GM19240 (cell line): Measurements from ENCODE around the gene GADD45A.

Source experiments
- DNase-seq: peaks from one replicate; pipeline ENCODE4 v3.0.0; 2011; ENCODE audit warnings: low spot score; ENCODE audit not compliant: insufficient read length

Gene GADD45A

GRCh38 chr1:67668660-67669059, 16.3 kb upstream of the GADD45A start:
- DNase-seq: no peak

GRCh38 chr1:67672260-67672803, 12.7 kb upstream of the GADD45A start:
- DNase-seq: no peak

- no peak for DNase-seq
Measured at GRCh38 chr1:67673468-67674201, 11.4 kb upstream of the GADD45A start.

GRCh38 chr1:67674260-67675011, 10.6 kb upstream of the GADD45A start:
- DNase-seq: no peak

- DNase-seq: no peak
Measured at GRCh38 chr1:67675800-67676199, 9.2 kb upstream of the GADD45A start.

- DNase-seq: no peak
Measured at GRCh38 chr1:67676287-67676686, 8.7 kb upstream of the GADD45A start.

GRCh38 chr1:67676946-67677345, 8.1 kb upstream of the GADD45A start:
- DNase-seq: no peak

- DNase-seq: no peak
Measured at GRCh38 chr1:67677408-67677807, 7.6 kb upstream of the GADD45A start.

GRCh38 chr1:67677930-67678329, 7.1 kb upstream of the GADD45A start:
- no peak for DNase-seq

GRCh38 chr1:67679691-67680090, 5.3 kb upstream of the GADD45A start:
- DNase-seq: no peak

- DNase-seq: no peak
Measured at GRCh38 chr1:67680486-67680885, 4.5 kb upstream of the GADD45A start.

- no peak for DNase-seq
Measured at GRCh38 chr1:67682659-67683197, 2.3 kb upstream of the GADD45A start.

- DNase-seq: no peak
Measured at GRCh38 chr1:67683316-67683715, 1.7 kb upstream of the GADD45A start.

- DNase-seq: no peak
Measured at GRCh38 chr1:67683766-67684525, 1.1 kb upstream of the GADD45A start.

- no peak for DNase-seq
Measured at GRCh38 chr1:67684526-67685066, 405 bp upstream of the GADD45A start.

- no peak for DNase-seq
Measured at GRCh38 chr1:67685558-67686266, 711 bp downstream of the GADD45A start.

- peak; percentile 12 for DNase-seq
Measured at GRCh38 chr1:67686267-67687197, 1.5 kb downstream of the GADD45A start.

GRCh38 chr1:67687198-67687545, 2.2 kb downstream of the GADD45A start:
- DNase-seq: no peak

- no peak for DNase-seq
Measured at GRCh38 chr1:67687649-67688048, 2.6 kb downstream of the GADD45A start.
